Measurements from ENCODE around the gene SLC39A11.

The SLC39A11 gene

DNA sequence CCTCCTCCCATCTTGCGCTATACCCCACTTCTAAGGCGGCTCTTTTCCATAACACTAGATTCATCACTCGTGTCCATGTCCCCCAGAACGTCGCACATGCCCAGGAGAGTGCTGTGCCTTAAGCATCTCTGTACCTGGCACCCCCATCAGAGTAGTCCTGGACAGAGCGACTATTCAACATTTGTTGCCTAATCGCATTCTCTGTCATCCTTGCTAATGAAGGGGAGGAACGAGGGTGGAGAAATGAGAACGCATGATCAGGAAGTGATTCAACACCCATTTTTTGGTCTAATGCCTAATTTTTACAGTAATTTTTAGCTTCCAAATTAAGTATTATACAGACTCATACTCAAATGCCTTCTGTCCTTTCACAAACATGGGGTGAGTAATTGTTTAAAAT is 53.2 kb downstream of the SLC39A11 start:
- DNase-seq, result no peak

GRCh38 chr17:73031472-73031871 is 61.0 kb downstream of the SLC39A11 start:
- DNase-seq, result no peak

DNA sequence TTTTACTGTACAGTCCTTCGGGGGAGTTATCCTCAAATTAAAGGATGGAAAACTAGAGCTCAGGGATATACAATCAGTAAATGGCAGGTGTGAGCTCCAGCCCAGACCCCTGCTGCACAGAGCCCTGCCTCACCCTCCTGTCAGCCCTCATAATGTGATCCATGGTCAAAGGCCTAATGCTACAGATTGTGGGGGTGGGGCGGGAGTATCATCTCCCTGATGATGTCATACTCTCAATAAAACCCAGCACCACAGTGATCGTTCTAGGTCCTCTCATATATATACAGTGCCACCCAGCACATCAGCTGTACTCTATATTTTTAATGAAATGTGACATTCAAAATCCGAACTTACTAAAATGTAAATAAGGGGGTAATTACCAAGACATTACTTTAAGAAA is 61.5 kb downstream of the SLC39A11 start:
- DNase-seq, result peak; percentile 34

DNA sequence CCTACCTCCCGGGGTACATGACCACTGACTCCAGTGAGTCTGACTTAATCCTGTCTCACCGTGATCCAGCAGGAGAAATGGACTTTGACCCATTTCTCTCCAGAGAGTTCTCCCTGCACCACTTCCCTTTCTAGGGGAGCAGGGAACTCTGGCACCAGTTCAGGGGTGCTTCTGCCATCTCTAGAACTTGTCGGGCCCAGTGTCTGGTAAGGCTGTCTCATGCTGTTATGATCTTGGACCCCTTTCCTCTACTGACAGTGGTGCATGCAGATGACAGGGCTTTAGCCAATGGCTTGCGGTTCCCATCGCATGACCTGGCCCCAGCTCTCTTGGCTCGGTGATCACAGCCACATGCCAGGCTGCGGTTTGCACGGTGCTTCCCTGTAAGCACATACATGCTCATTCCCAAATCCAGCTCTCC is 62.0 kb downstream of the SLC39A11 start:
- no peak for DNase-seq

GRCh38 chr17:73029991-73030390 is 62.5 kb downstream of the SLC39A11 start:
- no peak for DNase-seq

- DNase-seq, result no peak
These were observed 63.5 kb downstream of the SLC39A11 start for GRCh38 chr17:73029021-73029420.

DNA sequence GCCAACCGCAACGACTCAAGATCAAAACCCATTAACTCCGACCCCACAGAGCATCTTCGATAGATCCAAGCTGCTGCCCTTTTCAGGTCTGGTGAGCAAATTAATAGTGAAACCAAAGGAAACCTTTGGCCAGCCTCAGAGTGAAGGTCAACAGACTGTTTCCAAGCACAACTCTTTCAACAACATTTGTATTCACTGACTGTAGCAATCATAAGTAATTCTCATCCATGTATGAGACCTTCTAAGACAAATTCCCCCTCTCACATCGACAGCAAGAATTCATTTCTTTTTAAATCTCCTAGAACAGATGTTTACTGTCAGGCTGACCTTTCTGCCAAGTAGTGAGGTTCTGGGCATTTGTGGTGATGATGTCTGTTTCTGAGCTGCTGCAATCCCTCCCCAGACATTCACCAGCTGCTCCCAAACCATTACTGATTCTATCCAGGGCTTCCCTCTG is 64.2 kb downstream of the SLC39A11 start:
- no peak for DNase-seq

DNA sequence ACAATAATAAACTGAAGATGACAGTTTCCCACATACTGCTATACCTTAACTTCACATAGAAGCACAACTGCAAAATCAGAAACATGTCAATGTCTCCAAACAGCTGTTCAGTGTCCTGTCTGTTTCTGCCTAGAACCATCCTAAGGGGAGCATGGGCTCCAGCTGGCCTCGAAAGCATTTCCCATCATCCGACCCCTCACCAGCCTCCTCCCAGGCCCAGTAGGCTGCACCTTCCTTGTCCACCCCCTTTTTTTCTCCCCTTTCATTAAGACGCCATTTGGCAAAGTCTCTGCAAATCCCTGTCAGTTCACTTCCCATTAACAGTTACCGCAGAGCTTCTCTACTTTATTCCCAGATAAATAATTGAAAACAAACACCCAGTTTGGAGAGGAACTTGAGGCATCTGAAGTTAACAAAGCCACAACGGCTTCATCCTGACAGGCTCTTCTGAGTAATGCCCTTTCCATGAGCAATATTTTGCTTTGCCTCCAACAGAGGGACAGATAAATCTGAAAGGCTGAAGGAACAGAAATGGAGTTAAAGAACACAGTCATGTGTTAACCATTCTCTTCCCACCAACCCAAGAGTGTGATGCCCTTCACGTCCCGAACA is 65.3 kb downstream of the SLC39A11 start:
- no peak for DNase-seq

- DNase-seq, result no peak
These were observed 67.4 kb downstream of the SLC39A11 start for GRCh38 chr17:73025041-73025560.

DNA sequence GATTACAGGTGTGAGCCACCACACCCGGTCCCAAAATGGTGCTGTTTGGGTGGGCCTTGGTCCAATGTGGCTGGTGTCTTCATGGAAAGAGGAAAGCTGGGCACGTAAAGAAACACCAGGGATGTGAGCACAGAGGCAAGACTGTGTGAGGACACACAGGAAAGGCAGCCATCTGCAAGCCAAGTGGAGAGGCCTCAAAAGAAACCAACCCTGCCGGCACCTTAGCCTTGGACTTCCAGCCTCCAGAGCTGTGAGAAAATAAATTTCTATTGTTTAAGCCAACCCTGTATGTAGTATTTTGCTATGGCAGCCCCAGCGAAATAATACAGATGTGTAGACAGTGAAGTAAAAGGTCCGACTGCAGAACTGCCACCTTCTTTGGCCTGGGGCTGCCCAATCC is 68.7 kb downstream of the SLC39A11 start:
- no peak for DNase-seq

DNA sequence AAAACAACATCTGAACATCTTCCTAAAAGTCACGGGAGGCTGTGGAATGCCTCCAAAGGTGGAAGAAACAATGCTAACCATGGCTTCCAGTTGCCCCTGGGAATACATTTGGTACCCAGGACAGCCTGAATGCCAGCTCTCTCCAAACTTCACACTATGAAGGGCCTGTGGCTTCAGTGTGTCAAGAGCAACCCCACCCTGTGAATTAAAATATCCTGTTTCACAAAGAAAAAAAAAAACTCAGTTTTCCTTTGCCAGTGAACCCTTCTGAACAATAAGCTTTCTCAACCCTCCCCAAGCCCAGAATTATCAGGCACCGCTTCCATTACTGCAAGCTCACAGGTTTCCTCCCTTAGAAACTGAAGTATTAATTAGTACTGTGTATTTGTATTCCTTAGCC is 69.8 kb downstream of the SLC39A11 start:
- peak; percentile 37 for DNase-seq

GRCh38 chr17:73021771-73022170 is 70.7 kb downstream of the SLC39A11 start:
- DNase-seq, result no peak

- no peak for DNase-seq
These were observed 72.4 kb downstream of the SLC39A11 start for GRCh38 chr17:73020110-73020509.

DNA sequence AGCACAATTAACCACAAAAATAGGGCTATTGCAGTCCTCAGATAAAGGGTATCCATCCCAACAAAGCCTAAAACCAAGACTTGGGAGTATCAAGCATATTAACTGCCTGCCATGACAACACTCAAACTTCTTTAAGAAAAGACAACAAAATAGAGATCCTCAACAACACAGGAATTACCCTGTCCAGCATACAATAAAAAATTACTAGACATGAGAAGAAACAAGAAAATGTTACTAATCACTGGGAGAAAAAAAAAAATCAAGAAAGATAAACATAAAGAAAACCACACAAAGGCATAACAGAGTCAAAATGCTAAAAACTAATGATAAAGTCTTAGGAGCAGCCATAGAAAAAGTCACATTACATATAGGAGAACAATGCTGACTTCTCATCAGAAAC is 73.9 kb downstream of the SLC39A11 start:
- no peak for DNase-seq

- no peak for DNase-seq
These were observed 74.8 kb downstream of the SLC39A11 start for GRCh38 chr17:73017658-73018057.

DNA sequence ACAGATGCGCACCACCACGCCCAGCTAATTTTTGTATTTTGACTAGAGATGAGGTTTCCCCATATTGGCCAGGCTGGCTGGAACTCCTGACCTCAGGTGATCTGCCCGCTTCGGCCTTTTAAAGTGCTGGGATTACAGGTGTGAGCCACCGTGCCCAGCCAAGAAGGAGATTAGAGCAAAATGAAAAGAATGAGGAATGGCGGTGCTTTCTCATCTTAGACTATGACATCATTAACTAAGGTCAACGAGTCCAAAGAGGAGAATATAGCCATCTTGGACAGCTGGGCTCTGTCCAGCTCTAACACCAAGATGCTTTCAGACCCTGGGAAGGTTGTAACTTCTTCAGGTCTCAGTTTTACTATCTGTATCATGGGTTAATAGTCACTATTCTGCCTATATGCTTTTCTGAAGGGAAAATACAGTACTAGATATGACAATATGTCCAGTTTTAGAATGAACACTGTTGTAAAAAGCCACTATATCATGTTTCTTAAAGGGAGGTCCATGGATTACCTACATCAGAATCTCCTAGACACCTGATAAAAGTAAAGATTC is 76.7 kb downstream of the SLC39A11 start:
- DNase-seq, result no peak

DNA sequence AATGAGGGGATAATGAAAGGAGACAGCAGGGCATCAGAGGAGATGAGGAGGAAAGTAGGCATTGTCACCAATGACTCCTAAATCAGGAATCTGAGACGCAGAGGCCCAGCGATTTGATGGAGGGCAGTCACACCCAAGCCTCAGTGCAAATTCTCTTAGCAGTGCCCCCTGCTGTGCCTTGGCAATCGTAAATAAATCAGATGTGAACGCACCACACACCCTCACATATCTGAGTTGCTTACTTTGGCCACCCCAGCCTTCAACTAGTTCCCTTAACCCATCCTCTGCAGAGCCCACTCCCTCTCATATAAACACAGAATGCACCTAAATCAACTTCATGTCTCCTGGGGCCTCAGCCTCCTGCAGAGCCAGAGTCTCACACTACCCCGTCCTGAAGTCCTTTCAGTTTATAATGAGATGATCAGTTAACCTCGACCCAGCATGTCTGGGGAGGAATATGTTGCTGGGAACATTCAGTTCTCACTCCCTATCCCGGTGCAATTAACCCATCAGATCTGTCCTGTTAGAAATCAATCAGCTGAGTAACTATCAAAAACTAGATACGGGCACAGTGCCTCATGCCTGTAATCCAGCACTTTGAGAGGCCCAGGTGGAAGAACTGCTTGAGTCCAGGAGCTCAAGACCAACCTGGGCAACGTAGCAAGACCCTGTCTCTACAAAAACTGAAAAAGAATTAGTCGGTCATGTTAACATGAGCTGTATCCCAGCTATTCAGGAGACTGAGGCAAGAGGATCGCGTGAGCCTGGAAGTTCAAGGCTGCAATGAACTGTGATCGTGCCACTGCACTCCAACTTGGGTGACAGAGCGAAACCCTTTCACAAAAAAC is 78.4 kb downstream of the SLC39A11 start:
- DNase-seq, result peak; percentile 48

DNA sequence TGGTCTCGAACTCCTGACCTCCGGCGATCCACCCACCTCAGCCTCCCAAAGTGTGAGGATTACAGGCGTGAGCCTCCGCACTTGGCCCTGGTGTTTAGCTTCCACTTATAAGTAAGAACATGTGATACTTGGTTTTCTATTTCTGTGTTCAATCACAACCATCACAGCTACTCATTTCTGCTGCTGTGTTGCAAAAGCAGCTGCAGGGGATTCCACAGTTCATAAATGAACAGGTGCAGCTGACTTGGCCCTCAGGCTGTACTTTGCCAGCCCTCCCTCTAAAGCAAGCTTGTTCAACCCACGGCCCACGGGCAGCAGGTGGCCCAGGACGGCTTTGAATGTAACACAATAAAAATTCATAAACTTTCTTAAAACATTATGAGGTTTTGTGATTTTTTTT is 79.2 kb downstream of the SLC39A11 start:
- DNase-seq, result peak; percentile 67

DNA sequence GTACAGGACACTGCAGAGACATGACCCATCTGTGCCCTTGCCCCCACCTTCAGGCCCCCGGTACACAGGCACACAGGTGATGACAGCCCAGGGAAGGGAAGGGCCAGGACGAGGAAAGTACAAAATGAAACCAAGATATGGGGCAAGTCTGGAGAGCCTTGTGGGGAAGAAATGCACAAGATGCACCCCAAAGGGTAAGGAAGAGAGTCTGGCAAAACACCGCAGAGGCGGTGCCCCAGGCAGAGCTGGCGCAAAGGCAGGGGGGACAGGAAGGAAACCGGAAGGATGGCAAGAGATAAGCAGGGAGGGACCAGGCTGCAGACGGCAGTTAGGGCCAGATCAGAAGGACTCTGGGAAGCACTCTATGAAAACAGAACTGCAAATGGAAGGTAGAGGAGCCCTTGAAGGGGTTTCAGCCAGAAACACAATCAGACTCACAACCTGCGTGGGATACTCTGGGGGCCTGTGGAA is 81.4 kb downstream of the SLC39A11 start:
- DNase-seq, result no peak

GRCh38 chr17:73010414-73010813 is 82.1 kb downstream of the SLC39A11 start:
- peak; percentile 48 for DNase-seq

DNA sequence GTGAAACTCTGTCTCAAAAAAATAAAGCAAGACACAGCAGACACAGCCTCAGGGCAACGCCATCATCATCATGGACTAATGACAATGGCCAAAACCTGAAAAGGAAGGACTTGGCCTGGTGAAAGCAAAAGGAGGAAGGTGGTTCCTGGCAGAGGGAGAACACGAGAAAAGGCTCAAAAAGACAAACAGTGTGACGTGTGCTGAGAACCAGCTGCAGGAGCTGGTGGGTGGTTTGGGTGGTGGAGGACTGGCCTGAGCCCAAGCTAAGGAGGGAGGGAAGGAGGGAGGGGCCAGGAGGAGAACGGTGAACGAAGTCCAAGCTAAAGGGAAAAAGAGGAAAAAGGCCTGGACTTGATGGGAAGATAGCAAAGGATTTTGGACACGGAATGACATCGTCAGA is 85.1 kb downstream of the SLC39A11 start:
- DNase-seq, result no peak

- DNase-seq, result no peak
These were observed 87.1 kb downstream of the SLC39A11 start for GRCh38 chr17:73005360-73005759.

GRCh38 chr17:73003487-73003886 is 89.0 kb downstream of the SLC39A11 start:
- DNase-seq, result no peak

- DNase-seq, result no peak
These were observed 91.7 kb downstream of the SLC39A11 start for GRCh38 chr17:73000832-73001231.
